HuH-7 (cell line): Measurements from ENCODE around the gene GJB1.
"Not testable (repeated sequence)": the region's sequence is repeated elsewhere in the genome, so short reads cannot be mapped to it uniquely, and the experiment has no call there.

ENCODE experiments used
- DNase-seq: peaks from one replicate; pipeline ENCODE4 v3.0.0; 2011; ENCODE audit warnings: low spot score

Gene GJB1

DNA sequence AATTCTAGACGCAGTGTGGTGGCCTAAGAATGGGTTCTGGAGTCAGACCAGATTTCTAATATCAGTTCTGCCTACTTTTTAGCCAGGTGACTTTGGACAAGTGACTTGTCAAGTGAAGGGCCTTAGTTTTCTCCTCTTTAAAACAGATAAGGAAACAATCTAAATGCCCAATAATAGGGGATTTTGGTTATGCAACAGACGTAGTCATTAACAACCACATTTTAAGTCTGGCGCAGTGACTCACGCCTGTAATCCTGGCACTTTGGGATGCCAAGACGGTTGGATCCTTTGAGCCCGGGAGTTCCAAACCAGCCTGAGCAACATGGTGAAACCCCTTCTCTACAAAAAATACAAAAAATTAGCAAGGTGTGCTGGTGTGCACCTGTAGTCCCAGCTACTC lies 33.0 kb downstream of the GJB1 start:
- DNase-seq: no peak

DNA sequence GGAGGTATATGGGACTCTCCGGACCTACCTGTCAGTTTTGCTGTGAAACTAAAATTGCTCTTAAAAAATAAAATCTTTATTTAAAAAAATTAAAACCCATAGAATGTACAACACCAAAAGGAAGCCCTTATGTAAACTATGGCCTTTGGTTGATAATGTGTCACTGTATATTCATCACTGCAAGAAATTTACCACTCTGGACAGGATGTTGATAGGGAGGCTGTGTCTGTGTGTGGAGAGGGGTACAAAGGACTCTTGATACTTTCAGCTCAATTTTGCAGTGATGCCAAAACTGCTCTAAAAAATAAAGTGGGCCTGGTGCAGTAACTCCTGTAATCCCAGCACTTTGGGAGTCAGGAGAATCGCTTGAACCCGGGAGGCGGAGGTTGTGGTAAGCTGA lies 33.8 kb downstream of the GJB1 start:
- DNase-seq: no peak

DNA sequence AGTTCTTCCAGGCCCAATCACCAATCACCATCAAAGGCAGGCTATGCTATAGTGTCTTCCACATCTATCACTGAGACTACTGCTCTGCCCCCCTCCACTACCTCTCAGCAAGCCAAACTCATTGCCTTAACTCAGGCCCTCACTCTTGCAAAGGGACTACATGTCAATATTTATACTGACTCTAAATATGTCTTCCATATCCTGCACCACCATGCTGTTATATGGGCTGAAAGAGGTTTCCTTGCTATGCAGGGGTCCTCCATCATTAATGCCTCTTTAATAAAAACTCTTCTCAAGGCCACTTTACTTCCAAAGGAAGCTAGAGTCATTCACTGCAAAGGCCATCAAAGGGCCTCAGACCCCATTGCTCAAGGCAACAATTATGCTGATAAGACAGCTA lies 45.6 kb downstream of the GJB1 start:
- not testable (repeated sequence) for DNase-seq

DNA sequence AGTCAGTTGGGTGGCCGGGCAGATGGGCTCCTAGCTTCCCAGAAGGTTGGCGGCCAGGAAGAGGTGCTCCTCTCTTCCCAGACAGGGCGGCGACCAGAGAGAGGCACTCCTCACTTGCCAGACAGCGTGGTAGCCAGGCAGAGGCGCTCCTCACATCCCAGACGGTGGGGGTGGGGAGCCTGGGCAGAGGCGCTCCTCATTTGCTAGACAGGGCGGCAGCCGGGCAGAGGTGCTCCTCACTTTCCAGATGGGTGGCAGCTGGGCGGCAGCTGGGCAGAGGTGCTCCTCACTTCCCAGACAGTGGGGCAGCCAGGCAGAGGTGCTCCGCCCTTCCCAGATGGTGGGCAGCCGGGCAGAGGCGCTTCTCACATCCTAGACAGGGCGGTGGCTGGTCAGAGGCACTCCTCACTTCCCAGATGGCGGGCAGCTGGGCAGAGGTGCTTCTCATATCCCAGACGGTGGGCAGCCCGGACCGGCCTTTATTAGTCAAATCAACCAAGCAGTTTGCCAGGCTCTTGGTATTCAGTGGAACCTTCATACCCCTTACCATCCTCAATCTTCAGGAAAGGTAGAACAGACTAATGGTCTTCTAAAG lies 46.9 kb downstream of the GJB1 start:
- DNase-seq: no peak

DNA sequence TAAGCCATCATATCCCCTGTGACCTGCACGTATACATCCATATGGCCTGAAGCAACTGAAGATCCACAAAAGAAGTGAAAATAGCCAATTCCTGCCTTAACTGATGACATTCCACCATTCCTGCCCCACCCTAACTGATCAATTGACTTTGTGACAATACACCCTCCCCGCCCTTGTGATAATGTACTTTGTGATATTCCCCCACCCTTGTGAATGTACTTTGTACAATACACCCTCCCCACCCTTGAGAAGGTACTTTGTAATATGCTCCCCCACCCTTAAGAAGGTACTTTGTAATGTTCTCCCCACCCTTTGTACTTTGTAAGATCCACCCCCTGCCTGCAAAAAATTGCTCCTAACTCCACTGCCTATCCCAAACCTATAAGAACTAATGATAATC lies 49.3 kb downstream of the GJB1 start:
- DNase-seq: not testable (repeated sequence)
